Activated CD4-positive, alpha-beta T cell treated with anti-CD3 and anti-CD28 coated beads, Interleukin-2, amount 50 U/mL, for 1 hour (primary cell): ENCODE data around the gene APC2.
"Not testable (repeated sequence)": the region's sequence is repeated elsewhere in the genome, so short reads cannot be mapped to it uniquely, and the experiment has no call there.

Source experiments
- DNase-seq: peaks from one replicate; pipeline ENCODE4 v3.0.0-alpha.2; 2020

Gene APC2

GRCh38 chr19:1429750-1430149, 20.2 kb upstream of the APC2 start:
- no peak for DNase-seq

GRCh38 chr19:1430246-1430645, 19.7 kb upstream of the APC2 start:
- DNase-seq = no peak

DNA sequence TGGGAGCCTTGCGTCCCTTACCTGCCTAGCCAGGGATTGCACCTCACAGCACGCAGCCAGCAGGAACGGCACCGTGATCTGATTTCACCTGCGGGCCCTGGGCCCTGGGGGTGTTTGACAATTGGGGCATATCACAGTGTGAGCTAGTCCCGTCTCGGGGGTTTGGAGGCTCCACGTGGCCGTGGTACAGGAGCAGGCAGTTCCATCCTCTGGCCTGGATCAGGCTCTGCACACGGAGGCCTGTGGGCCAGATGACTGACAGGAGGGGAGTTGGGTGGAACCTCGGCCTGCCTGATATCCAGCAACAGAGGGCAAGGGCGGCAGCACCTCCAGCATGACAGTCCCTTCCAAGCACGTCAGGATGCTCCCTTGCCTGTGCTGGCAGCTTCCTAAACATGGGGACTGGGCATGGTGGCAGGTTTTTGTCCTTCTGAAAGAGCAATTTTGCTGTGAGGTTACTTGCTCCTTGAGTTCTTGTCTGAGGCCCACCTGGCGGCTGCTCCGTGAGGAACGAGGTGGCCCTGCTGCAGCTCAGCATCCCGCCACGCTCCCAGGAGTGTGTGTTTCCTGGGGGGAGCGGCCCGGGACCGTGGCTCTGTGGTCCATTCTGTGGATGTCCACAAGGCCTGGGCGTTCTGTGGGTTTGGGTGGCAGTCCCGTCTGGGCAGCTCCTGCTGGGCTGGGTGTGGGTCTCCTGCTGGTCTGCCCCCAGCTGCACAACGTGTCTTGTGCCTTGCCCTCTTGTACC, 18.0 kb upstream of the APC2 start:
- DNase-seq = no peak

GRCh38 chr19:1432507-1432887, 17.4 kb upstream of the APC2 start:
- DNase-seq = no peak

DNA sequence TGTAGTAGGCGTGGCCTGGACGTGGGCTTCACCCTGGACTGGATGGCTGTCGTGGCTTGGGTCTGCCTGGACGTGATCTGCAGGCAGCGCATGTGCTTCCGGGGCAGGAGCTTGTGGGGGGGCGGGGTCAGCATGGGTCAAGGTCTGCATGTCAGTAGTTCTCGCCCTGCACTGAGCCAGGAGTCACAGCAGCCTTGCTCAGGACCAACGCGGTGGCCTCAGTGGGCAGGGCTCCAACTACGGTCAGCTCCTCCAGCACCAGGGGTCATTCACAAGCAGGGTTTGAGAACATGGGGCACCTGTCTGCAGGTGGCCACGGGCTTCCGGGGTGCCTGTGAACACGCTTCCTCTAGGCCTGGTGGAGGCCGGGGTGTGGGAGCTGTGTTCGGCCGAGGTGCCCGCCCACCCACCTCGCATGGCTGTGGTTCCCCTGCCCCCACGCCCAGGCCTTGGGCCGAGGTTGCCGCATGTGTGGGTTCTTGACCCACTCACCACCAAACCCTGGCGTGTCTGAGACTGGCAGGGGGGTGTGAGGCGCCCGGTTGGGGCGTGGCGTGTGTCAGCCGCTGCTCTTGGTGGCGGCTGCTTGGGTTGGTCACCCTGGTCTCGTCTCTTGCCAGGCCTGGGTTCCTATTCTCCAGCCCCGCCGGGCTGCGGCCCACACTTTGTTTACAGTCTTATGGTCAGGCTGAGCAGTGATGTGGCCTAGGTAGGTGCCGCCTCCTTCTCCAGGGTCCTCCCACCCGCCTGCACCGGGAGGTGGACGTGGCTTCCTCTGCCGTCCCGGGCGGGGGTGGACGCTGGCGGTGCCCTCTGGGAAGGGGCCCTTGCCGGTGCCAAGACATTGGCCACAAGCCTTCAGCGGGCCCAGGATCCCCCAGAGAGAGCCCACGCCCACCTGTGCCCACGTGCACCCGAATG, 16.5 kb upstream of the APC2 start:
- DNase-seq = no peak

- DNase-seq = no peak
These were observed 15.9 kb upstream of the APC2 start for GRCh38 chr19:1434040-1434366.

- no peak for DNase-seq
These were observed 15.3 kb upstream of the APC2 start for GRCh38 chr19:1434577-1435060.

GRCh38 chr19:1435378-1435989, 14.4 kb upstream of the APC2 start:
- no peak for DNase-seq

DNA sequence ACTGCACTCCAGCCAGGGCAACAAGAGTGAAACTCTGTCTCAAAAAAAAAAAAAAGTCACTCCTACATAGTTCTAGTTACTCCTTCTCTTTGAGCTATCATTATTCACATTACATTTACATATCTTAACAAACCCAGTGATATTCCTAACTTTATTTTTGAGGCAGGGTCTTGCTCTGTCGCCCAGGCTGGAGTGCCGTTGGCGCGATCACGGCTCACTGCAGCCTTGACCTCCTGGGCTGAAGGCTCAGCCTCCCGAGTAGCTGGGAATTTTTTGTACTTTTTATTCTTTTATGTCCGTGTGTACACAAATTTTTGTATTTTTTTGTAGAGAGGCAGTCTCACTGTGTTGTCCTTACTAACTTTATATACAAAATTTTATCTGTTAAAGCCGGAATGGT, 12.3 kb upstream of the APC2 start:
- no peak for DNase-seq

DNA sequence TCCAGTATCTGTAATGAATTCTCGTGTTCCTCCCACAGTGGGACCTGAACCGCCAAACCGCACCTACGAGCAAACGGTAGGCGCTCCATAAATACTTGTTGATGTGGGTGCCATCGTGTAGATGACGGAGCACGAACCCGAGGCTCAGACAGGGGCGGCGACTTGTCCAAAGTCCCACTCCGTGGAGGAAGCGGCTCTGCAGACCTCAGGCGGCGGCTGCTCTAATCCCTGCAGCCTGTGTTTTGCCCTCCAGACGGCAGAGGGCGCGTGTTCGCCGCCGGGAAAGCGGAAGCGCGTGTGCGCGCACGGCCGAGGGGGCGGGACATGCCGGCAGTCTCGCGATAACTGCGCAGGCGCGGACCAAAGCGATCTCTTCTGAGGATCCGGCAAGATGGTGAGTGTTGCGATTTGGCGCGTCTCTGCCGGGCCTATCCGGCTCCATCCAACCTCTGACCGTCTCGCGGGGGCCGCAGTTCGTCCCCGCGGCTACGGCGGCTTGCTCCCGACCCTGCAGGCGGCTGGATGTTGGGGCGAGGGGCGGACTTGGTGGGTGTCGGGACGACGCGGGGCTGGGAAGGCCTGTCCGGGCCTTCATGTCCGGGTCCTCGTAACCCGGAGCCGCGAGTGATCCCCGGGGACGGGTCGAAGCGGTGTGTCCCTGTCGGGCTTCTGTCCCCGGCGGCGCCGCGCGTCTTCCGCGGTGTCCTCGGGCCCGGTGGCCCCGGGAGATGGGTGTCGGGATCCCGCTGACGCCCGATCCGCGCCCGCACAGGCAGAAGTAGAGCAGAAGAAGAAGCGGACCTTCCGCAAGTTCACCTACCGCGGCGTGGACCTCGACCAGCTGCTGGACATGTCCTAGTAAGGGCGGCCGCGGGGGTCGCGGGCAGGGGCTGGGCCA, 11.6 kb upstream of the APC2 start, which contains the start of gene RPS15:
Gene RPS15 (plus strand): TSS at position 362 of the 898 bp plus-strand sequence. CDS start 30 bp downstream, at position 392.
- DNase-seq = peak; percentile 96

GRCh38 chr19:1438933-1439354, 11.0 kb upstream of the APC2 start:
- no peak for DNase-seq

DNA sequence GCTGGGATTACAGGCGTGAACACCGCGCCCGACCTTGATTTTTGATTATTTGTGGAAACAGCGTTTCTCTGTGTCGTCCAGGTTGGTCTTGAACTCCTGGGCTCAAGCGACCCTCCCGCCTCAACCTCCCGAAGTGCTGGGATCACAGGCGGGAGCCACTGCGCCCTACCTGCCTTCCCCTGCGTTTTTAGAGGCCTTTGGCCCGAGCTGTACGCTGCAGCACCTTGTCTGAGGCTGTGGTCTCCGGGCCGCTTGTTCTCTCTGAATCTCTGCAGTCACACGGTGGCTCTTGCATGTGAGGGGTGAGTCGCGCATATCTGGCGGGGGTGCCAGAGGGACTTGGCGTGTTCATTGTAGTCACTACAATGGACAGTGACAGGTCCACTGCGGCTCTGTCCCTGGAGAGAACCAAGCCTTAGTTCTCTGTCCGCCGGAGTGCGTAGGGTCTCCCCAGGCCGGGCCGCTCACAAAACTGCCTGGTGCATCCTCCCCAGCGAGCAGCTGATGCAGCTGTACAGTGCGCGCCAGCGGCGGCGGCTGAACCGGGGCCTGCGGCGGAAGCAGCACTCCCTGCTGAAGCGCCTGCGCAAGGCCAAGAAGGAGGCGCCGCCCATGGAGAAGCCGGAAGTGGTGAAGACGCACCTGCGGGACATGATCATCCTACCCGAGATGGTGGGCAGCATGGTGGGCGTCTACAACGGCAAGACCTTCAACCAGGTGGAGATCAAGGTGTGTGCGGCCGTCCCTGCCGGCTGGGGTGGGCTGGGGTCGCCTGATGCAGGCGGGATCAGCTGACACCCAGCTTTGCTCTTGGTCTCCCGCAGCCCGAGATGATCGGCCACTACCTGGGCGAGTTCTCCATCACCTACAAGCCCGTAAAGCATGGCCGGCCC, 10.2 kb upstream of the APC2 start:
- DNase-seq = not testable (repeated sequence)

DNA sequence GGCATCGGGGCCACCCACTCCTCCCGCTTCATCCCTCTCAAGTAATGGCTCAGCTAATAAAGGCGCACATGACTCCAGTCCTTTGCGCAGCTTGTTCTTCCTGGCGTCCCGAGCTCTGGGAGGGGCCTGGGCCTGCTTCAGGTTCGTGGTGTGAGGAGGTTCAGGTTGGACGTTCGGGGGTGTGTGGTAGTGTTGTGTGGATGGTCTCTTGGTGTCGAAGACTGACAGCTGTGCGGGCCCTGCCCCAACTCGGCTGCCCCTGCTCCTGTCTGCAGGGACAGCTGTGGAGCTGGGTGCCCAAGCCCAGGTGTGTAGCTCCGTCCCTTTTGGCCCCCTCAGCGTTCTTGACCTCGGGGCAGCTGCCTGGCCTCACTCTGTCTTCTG, 9.5 kb upstream of the APC2 start:
- no peak for DNase-seq

GRCh38 chr19:1441022-1441426, 8.9 kb upstream of the APC2 start:
- no peak for DNase-seq

GRCh38 chr19:1441677-1442438, 8.1 kb upstream of the APC2 start:
- no peak for DNase-seq

GRCh38 chr19:1445185-1445931, 4.6 kb upstream of the APC2 start:
- peak; percentile 69 for DNase-seq

- DNase-seq = no peak
These were observed 3.8 kb upstream of the APC2 start for GRCh38 chr19:1445932-1446712.

DNA sequence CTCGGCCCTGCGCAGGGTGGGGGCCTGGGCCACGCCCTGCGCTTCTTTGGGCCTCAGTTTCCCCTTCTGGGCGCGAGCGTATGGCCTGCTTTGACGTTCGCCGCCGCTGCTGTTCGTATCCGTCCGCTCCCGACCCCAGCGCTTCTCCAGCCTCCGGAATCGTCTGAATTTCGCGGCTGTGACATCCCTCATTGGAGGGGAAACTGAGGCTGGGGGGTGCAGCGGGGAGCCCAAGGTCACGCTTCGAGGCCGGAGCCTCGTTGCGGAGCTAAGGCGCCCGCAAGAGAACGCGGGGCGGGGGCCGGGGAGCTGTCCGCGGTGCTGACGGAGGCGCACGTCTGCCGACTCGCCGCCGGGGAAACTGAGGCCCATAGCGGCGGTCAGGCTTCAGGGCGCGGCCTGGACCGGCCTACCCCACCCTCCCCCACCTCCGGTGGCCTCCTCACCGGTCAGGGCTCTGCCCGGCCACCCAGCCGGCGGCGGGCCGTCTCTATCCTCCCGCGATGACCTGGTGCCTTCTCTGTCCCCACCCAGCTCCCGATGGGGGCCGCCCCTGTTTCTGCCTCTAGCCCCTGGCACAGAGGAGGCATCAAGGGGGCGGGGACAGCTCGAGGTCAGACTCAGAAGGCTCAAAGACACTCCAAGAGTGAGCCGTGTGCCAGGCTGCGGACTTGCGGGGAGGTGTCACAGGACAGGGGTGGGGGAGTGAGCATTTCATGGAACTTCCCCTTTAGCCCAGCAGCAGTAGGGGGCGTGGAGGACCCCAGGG, 3.0 kb upstream of the APC2 start:
- peak; percentile 40 for DNase-seq
